Stimulated activated CD8-positive, alpha-beta memory T cell treated with anti-CD3 and anti-CD28 coated beads, Interleukin-7, amount 100 ng/mL, for 1 hour (primary cell): ENCODE measurements around the gene C3.
A peak's percentile ranks its signal among the peaks of the same experiment; 100 is the strongest.
"Not testable (repeated sequence)": the region's sequence is repeated elsewhere in the genome, so short reads cannot be mapped to it uniquely, and the experiment has no call there.

Experiments
- DNase-seq, 2 donors: peaks; one replicate each; pipeline ENCODE4 v3.0.0-alpha.2; 2020; ENCODE audit warnings: low read depth in 2 of 2

Gene C3

GRCh38 chr19:6693056-6693471 is 27.4 kb downstream of the C3 start:
- DNase-seq, result no peak

DNA sequence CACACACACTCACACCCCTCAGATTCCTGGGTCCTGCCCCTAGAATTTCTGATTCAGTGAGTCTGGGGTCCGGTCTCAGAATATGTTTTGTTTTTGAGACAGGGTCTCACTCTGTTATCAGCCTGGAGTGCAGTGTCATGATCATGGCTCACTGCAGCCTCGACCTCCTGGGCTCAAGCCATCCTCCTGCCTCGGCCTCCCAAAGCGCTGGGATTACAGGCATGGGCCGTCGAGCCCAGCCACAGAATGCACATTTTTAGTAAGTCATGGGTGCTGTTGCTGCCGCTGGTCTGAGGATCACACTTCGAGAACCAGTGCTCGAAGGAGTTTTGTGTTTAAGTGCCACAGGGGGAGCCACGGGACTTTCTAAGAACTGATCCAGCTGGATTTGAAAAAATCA is 28.4 kb downstream of the C3 start:
- DNase-seq, result no peak

- DNase-seq, result no peak
These were observed 29.1 kb downstream of the C3 start for GRCh38 chr19:6691342-6691741.

- no peak for DNase-seq
These were observed 30.1 kb downstream of the C3 start for GRCh38 chr19:6690160-6690885.

- no peak for DNase-seq
These were observed 33.3 kb downstream of the C3 start for GRCh38 chr19:6687114-6687513.

DNA sequence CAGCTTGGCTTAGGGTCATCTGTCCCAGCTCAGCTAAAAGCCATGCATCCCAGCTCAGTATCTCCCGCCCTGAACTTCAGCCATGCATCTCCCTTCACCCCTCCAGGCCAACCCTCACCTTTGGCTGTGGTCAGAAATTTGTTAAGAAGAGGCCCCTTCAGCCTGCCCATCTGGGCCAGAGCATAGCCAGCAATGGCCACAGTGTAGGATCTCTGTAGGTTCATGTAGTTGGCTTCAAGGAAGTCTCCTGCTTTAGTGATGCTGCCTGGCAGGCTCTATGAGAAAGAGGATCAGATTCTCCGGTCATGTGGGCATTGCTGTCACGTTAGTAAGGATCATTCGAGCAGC is 33.8 kb downstream of the C3 start:
- no peak for DNase-seq

- DNase-seq, result no peak
These were observed 34.4 kb downstream of the C3 start for GRCh38 chr19:6685962-6686627.

DNA sequence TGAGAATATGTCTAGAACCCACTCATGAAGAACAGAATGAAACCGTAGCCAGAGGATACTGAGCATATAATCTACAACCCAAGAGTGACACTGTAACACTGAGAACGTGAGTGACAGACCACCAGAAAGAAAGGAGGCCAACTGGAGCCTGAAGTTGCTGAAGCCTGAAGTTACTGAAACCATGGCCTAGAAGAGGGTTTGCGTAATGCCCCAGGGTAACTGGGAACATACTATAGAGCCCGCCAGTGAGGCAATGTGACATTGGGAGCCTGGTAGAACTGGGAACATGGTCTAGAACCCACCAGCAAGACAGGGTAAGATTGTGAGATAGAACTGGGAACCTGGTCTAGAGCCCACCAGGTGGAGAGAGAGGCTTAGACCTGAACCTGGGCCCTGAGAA is 35.0 kb downstream of the C3 start:
- no peak for DNase-seq

- no peak for DNase-seq
These were observed 36.5 kb downstream of the C3 start for GRCh38 chr19:6683971-6684370.

- DNase-seq, result no peak
These were observed 37.8 kb downstream of the C3 start for GRCh38 chr19:6682607-6683128.

DNA sequence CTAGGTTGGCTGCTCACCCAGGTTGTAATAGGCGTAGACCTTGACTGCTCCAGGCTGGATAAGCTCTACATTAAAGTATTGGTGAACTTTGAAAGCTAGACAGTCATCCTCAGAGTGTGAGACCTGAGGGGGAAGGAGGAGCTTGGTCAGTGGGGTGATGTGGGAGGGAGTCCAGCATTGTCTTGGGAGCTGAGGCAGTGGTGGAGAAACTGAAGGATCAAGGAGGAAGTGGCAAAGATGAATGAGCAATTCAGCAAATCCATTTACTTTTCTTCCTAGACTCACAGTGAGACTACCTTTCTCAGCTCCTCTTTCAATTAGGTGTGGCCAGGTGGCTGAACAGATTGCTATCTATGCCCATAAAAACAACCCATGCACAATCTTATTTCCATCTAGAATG is 40.3 kb downstream of the C3 start:
- DNase-seq, result no peak

DNA sequence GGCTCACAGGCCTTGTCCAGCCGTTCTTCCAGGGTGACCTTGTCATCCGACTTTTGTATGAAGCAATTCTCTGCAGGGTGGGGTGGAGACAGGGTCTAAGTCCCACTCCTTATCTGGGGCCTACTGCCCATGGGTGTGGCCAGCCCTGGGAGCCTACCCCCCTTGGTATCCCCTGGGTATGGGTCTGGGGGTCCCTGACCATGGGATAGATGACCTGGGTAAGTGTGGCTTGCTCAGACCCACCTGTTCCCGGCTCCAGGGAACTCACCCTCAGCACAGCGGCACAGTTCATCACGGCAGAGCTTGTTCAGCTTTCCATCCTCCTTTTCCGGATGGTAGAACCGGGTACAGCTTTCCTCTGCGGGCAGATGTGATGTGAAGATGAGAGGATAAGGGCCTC is 41.3 kb downstream of the C3 start:
- no peak for DNase-seq

- DNase-seq, result no peak
These were observed 41.8 kb downstream of the C3 start for GRCh38 chr19:6678690-6679109.

DNA sequence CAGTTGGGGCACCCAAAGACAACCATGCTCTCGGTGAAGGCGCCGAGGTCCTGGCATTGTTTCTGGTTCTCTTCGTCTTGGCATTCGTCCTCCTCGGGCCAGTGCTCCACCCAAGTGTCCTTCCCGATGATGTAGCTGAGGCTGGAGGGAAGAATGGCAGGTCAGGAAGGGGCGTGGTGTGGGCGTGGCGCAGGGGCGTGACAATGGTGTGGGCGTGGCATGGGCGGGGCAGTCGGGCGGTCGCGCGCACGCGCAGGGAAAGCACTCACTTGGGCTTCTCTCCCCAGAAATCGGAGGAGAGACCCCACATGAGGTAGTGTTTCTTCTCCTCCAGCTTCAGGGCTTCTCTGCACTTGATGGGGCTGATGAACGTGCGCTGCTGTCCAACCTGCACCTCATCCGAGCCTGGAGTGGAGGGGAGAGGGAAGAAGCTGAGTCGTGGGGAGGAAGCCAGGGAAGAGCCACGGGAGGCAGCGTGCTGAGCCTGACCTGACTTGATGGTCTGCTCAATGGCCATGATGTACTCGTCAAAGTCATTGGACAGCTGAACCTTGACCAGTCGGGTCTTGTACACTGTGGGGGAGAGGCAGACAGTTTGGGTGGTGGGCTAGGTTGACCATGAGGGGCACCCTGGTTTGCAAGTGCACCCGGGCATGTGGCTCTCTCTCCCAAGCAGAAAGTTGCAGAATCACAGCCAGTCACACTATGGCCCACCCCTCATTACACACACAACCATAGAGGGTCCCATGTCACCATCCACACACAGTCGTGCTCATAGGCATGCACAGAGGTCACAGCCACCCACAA is 42.4 kb downstream of the C3 start:
- DNase-seq, result no peak

DNA sequence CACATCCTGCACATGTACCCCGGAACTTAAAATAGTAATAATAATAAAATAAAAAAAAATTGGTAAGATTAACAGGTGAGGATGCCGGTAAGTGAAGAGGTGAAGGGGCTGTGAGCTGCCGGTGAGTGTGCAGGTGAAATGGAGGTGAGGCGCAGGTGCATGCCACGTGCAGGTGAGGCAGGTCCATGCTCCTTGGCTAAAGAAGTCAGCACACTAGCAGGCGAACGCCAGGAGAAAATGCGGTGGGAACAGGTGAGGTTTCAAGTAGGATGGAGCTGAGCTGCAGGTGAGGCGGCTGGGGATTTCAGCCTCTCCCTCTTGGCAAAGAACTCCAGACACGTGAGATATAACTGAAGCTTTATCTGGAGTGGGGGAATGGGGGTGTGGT is 43.0 kb downstream of the C3 start:
- DNase-seq, result no peak

- no peak for DNase-seq
These were observed 44.2 kb downstream of the C3 start for GRCh38 chr19:6676288-6676687.

DNA sequence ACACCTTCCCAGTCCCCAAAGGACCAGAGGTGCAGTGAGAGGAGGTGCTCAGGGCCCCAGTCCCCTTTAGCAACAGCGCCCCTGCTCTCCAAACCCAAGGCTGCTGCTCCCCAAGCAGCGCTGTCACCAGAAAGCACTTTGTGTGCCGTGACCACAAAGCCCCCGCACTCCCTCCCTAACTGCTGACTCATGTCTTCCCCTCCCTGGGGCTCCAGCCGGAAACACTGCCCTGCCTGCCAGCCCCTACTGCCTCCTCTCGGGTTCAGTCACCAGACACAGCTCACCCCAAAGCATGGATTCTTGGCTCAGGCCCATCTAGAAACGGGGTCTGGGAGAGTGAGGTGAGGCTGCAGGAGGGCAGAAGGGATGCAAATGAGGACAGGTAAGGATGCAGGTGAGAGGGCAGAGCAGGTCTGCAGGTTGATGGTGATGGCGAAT is 45.6 kb downstream of the C3 start:
- peak; percentile 78 to 81 for DNase-seq

DNA sequence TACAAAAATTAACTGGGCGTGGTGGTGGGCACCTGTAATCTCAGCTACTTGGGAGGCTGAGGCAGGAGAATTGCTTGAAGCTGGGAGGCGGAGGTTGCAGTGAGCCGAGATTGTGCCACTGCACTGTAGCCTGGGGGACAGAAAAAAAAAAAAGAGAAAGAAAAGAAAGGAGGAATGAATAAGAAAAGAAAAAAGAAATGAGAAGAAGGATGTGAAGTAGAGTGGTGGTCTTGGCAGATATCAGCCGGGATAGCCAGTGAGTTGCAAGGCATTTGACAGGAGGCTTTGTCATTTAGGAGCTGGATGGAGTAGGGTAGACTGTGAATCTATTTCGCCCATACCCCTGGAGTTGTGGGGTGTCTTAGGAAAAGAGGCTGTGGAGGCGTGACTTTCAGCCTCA is 46.0 kb downstream of the C3 start:
- not testable (repeated sequence) for DNase-seq

DNA sequence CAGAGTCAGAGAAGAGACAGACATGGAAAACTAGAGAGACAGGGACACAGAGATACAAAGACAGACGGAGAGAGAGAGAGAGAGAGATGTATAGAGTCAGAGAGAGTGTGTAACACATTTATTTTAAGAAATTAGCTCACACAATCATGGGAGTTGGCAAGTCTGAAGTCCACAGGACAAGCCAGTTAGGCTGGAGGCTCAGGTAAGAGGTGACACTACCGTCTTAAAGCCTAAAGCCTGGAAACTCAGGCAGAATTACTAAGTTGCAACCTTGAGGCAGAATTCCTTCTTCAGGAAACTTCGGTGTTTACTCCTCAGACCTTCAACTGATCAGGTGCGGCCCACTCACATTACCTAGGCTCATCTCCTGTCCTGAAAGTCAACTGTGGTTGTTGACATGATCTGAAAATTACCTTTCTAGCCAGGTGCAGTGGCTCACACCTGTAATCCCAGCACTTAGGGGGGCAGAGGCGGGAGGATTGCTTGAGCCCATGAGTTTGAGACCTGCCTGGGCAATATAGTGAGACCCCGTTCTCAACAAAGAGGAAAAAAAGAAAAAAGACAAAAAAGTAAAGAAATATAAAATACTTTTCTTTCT is 47.7 kb downstream of the C3 start:
- DNase-seq, result no peak

- no peak for DNase-seq
These were observed 48.5 kb downstream of the C3 start for GRCh38 chr19:6671960-6672359.

GRCh38 chr19:6668691-6669090 is 51.8 kb downstream of the C3 start:
- DNase-seq, result no peak

GRCh38 chr19:6667114-6667627 is 53.3 kb downstream of the C3 start:
- no peak for DNase-seq
